Measurements from ENCODE around the gene KIF17. TPM values are rescaled to one million over a fixed set of nuclear protein-coding genes. Genes with fewer than 3 reads are reported as not detected.

The KIF17 gene
- polyA plus RNA-seq, 1 donor = 4.2 TPM

- DNase-seq = no peak
These were observed 57.4 kb downstream of the KIF17 start for GRCh38 chr1:20660363-20660762.

- DNase-seq = no peak
These were observed 59.5 kb downstream of the KIF17 start for GRCh38 chr1:20658166-20658915.

- DNase-seq = no peak
These were observed 60.8 kb downstream of the KIF17 start for GRCh38 chr1:20657024-20657423.

- DNase-seq = no peak
These were observed 63.6 kb downstream of the KIF17 start for GRCh38 chr1:20654104-20654690.

GRCh38 chr1:20652300-20652699 lies 65.5 kb downstream of the KIF17 start:
- no peak for DNase-seq

GRCh38 chr1:20648946-20649345 lies 68.9 kb downstream of the KIF17 start:
- DNase-seq = no peak

- DNase-seq = no peak
These were observed 69.4 kb downstream of the KIF17 start for GRCh38 chr1:20648438-20648837.

- DNase-seq = no peak
These were observed 72.4 kb downstream of the KIF17 start for GRCh38 chr1:20645414-20645813.

- DNase-seq = no peak
These were observed 73.4 kb downstream of the KIF17 start for GRCh38 chr1:20644416-20644815.

- DNase-seq = no peak
These were observed 74.7 kb downstream of the KIF17 start for GRCh38 chr1:20643080-20643479.

- no peak for DNase-seq
These were observed 75.8 kb downstream of the KIF17 start for GRCh38 chr1:20641975-20642374.

GRCh38 chr1:20640183-20640597 lies 77.6 kb downstream of the KIF17 start:
- peak; percentile 49 for DNase-seq

GRCh38 chr1:20636785-20637347 lies 80.9 kb downstream of the KIF17 start:
- no peak for DNase-seq

GRCh38 chr1:20634594-20635084 lies 83.2 kb downstream of the KIF17 start:
- DNase-seq = no peak

GRCh38 chr1:20634065-20634593 lies 83.7 kb downstream of the KIF17 start:
- no peak for DNase-seq

GRCh38 chr1:20633190-20634064 lies 84.4 kb downstream of the KIF17 start, which contains the start of gene PINK1:
Gene PINK1 (plus strand): TSS chr1:20633458. CDS start chr1:20633549, 91 bp downstream.
- DNase-seq = peak; percentile 72

- DNase-seq = no peak
These were observed 85.4 kb downstream of the KIF17 start for GRCh38 chr1:20632386-20632785.

GRCh38 chr1:20630729-20631128 lies 87.1 kb downstream of the KIF17 start:
- no peak for DNase-seq

- DNase-seq = no peak
These were observed 91.3 kb downstream of the KIF17 start for GRCh38 chr1:20626524-20626923.

- no peak for DNase-seq
These were observed 91.7 kb downstream of the KIF17 start for GRCh38 chr1:20626098-20626427.

GRCh38 chr1:20625176-20626097 lies 92.4 kb downstream of the KIF17 start:
- no peak for DNase-seq

Data from hindlimb muscle (tissue), 1 donor.